ENCODE results near the gene CALML4.
"Not testable (repeated sequence)": the region's sequence is repeated elsewhere in the genome, so short reads cannot be mapped to it uniquely, and the experiment has no call there.

The CALML4 gene

GRCh38 chr15:68208136-68208535, 3.0 kb upstream of the CALML4 start:
- DNase-seq (ENCODE audit: low spot score) = no peak

- no peak for DNase-seq (ENCODE audit: low spot score)
Measured at GRCh38 chr15:68207176-68207935, 2.2 kb upstream of the CALML4 start.

- no peak for DNase-seq (ENCODE audit: low spot score)
Measured at GRCh38 chr15:68206711-68207151, 1.6 kb upstream of the CALML4 start.

- DNase-seq (ENCODE audit: low spot score) = no peak
Measured at GRCh38 chr15:68205954-68206539, 915 bp upstream of the CALML4 start.

GRCh38 chr15:68205558-68205944, 419 bp upstream of the CALML4 start:
- DNase-seq (ENCODE audit: low spot score) = no peak

GRCh38 chr15:68204361-68204760, 771 bp downstream of the CALML4 start:
- DNase-seq (ENCODE audit: low spot score) = no peak

GRCh38 chr15:68203956-68204355, 1.2 kb downstream of the CALML4 start:
- no peak for DNase-seq (ENCODE audit: low spot score)

- no peak for DNase-seq (ENCODE audit: low spot score)
Measured at GRCh38 chr15:68203486-68203885, 1.6 kb downstream of the CALML4 start.

GRCh38 chr15:68202994-68203393, 2.1 kb downstream of the CALML4 start:
- DNase-seq (ENCODE audit: low spot score) = not testable (repeated sequence)

GRCh38 chr15:68201879-68202261, 3.3 kb downstream of the CALML4 start:
- no peak for DNase-seq (ENCODE audit: low spot score)

GRCh38 chr15:68201153-68201878, 3.8 kb downstream of the CALML4 start:
- DNase-seq (ENCODE audit: low spot score) = no peak

GRCh38 chr15:68200016-68200861, 4.9 kb downstream of the CALML4 start:
- DNase-seq (ENCODE audit: low spot score) = no peak

GRCh38 chr15:68199340-68199739, 5.8 kb downstream of the CALML4 start:
- no peak for DNase-seq (ENCODE audit: low spot score)

GRCh38 chr15:68197661-68198437, 7.3 kb downstream of the CALML4 start:
- no peak for DNase-seq (ENCODE audit: low spot score)

- DNase-seq (ENCODE audit: low spot score) = no peak
Measured at GRCh38 chr15:68197170-68197492, 8.0 kb downstream of the CALML4 start.

GRCh38 chr15:68196445-68197169, 8.5 kb downstream of the CALML4 start:
- DNase-seq (ENCODE audit: low spot score) = no peak

GRCh38 chr15:68195336-68196112, 9.6 kb downstream of the CALML4 start:
- no peak for DNase-seq (ENCODE audit: low spot score)

GRCh38 chr15:68192804-68193486, 12.2 kb downstream of the CALML4 start:
- no peak for DNase-seq (ENCODE audit: low spot score)

- DNase-seq (ENCODE audit: low spot score) = no peak
Measured at GRCh38 chr15:68192117-68192516, 13.0 kb downstream of the CALML4 start.

Measured in CD4-positive, alpha-beta T cell treated with Interleukin-6 at 100 ng/mL for 8 hours (primary cell).